HG03575 (cell line): ENCODE data around the gene SMAD3.
"Not testable (repeated sequence)": the region's sequence is repeated elsewhere in the genome, so short reads cannot be mapped to it uniquely, and the experiment has no call there.

Experiments used
- ATAC-seq: cut with Tn5 transposase; IDR thresholded peaks from one replicate; pipeline ENCODE4 v1.9.1; 2021; ENCODE audit not compliant: unreplicated experiment, insufficient number of reproducible peaks, low FRiP score; ENCODE audit errors: extremely low read depth

The SMAD3 gene

DNA sequence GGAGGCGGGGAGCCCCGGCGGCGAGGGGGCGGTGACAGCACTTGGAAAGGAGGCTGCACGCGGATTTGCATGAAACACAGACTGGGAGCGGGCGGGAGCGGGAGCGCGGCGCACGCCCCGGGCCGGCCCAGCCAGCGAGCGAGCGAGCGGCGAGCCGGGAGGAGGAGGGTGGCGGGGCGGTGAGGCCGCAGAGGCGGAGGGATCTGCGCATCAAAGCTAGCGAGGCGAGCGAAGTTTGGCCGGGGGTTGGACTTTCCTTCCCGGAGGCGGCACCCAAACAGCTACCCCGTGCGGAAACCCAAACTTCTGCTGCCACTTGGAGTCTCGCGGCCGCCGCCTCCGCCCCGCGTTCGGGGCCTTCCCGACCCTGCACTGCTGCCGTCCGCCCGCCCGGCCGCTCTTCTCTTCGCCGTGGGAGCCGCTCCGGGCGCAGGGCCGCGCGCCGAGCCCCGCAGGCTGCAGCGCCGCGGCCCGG, at the start of gene SMAD3:
TSS of gene SMAD3 (plus strand) at position 72 of the 475 bp plus-strand sequence. CDS start 553 bp downstream, outside the sequence.
- no peak for ATAC-seq

DNA sequence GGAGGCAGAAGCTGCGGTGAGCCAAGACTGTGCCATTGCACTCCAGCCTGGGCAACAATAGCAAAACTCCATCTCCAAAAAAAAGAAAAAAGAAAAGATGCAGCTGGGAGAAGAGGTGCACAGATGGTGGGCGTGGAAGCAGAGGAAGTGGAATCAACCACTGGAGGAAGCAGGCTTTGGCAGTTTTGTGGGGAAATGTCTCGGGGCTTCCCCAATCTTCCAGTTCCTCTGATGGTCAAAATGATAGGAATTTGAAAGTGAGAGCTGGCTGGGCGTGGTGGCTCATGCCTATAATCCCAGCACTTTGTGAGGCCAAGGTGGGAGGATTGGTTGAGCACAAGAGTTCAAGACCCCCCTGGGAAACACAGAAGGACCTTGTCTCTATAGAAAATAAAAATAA, 48.1 kb upstream of the SMAD3 start:
- no peak for ATAC-seq

- ATAC-seq: no peak
These were observed 47.4 kb upstream of the SMAD3 start for GRCh38 chr15:67018026-67018425.

DNA sequence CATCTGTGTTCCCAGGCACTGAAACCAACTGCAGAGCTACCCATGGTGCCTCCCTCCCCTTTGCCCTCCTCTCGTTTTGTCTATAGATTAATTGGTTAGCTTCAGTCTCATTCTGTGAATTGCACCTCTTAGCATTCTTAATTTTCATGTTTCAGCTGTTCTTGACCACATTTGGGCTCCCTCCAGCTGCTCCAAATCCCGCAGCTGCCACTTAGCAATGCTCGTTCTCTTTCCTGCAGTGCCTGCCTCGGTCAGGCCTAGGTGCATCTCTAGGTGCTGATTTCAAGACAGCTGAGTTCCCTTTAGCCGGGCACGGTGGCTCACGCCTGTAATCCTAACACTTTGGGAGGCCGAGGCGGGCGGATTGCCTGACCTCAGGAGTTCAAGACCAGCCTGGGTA, 47.0 kb upstream of the SMAD3 start:
- ATAC-seq: no peak

- no peak for ATAC-seq
These were observed 46.3 kb upstream of the SMAD3 start for GRCh38 chr15:67019069-67019468.

DNA sequence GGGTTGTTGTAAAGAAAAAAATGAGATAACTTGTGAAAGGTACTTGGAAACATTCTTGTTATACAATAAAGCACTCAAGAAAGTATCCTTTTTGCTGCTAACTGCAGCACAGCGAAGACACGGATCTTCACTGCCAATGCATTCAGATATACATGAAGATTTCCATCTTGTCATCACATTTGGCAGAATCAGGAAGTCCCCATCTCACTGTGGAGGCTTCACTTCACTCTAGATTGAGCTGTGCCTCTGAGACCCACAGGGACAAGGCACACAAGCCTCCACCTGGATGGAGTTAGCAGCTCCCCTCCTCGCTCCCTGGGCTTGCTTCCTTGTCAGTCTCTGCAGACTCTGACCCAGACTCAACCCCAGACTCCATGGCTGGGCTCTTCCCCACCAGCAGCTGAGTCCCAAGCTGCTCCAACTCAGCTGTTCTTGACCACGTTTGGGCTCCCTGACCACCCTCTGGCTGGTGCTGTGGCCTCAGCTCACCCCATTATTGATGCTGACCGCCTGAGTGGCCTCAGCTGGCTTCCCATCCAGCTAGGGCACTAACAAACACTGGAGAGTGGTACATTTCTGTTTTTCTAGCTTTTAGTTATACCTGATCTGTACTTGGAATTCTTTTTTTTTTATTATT, 45.4 kb upstream of the SMAD3 start:
- no peak for ATAC-seq

DNA sequence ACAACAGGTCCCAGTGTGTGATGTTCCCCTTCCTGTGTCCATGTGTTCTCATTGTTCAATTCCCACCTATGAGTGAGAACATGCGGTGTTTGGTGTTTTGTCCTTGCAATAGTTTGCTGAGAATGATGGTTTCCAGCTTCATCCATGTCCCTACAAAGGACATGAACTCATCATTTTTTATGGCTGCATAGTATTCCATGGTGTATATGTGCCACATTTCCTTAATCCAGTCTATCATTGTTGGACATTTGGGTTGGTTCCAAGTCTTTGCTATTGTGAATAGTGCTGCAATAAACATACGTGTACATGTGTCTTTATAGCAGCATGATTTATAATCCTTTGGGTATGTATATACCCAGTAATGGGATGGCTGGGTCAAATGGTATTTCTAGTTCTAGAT, 44.7 kb upstream of the SMAD3 start:
- not testable (repeated sequence) for ATAC-seq

GRCh38 chr15:67021455-67021854, 43.9 kb upstream of the SMAD3 start:
- ATAC-seq: no peak

- no peak for ATAC-seq
These were observed 42.8 kb upstream of the SMAD3 start for GRCh38 chr15:67022587-67023105.

DNA sequence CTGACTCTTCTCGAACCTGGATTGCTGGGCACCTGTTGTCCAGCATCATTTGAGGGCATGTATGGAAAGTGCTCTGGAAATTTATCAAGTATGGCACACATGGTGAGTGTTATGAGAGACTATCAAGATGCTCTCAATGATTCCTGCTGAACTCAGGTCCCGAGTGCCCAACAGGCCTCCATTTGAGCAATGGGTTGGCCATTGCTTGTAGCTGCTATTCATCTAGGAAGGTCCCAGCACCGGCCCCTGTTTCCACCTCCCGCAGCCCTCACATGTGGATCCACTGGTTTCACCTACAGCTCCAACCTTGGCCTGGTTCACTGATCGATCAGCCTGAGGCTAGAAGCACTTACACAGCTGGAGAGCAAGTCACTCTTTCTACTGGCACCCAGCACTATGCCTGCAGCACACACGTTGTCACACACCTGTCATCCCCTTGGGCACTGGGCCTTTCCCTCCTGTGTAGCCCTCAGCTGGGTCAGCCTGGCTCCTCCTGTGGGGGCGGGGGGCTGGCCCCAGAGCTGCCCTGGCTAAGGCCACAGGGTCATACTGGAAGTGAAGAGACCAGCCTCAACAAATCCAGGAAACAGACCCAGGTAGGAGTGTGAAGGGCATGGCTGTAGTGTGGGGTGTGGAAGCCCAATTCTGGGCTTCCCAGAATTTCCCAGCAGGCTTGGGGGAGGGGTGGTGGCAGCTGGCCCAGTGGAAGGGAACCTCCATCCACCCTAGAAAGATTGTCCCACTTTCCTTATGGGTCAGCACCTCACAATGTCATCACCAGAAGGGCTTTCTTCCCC, 41.7 kb upstream of the SMAD3 start:
- ATAC-seq: no peak

DNA sequence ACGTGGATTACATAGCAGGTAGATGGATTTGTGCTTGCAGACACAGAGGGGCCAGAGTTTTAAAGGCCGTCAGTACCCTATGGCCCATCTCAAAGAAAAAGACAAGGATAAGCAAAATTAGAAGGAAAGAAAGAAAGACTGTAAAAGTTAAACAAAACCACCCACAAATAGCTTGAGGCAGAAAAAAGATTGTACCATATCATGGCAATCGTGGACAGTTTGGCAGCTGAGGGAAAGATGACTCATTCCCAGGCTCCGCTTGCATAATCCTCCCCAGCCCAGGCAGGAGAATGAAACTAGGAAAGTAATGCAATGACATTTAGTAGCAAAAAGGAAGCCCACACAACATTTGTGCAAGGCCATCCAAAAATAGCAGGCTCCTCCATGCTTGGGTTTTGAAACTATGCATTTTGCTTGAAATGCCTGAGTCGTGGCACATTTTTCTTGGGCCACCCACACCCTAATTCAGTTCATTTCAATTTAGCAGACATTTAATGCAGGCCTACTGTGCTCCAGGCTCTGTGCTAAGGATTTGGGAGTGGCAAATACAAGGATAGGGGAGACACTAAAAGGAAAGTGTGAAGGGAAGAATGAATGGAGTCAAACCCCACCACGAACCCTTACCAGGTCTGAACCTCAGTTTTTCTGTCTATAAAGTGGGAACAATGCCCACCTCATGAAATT, 40.9 kb upstream of the SMAD3 start:
- no peak for ATAC-seq

DNA sequence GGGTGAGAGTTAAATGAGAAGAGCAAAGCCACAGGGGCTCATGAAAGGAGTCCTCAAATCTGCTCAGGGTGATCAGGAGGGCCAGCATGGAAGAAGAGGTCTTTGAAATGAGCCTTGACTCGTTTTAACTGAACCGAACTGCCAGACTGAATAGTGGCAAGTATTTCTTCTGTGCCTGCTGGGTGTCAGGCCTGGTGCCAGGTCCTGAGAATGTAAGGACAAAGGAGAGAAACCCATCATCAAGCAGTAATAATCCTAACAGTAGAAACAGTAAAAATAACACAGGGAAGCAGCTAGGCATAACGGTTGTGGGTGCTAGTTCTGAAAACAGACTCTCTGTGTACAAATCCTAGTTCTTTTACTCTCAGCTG, 40.4 kb upstream of the SMAD3 start:
- ATAC-seq: no peak

- no peak for ATAC-seq
These were observed 39.4 kb upstream of the SMAD3 start for GRCh38 chr15:67025719-67026609.

DNA sequence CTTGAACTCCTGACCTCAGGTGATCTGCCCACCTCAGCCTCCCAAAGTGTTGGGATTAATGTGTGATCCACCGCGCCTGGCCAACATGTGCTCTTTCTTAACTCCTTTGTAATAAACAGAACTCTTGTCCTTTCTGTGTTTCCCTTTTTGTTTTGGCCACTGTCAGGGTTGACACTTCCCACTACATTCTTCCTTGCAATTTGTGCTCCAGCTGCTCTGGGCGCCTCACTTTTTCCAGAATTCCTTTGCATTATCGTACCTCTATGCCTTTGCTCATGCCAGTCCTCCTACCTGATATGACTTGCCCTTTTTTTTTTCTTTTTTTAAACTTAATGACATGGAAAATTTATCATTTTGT, 38.8 kb upstream of the SMAD3 start:
- no peak for ATAC-seq

- ATAC-seq: not testable (repeated sequence)
These were observed 37.0 kb upstream of the SMAD3 start for GRCh38 chr15:67028440-67028839.

DNA sequence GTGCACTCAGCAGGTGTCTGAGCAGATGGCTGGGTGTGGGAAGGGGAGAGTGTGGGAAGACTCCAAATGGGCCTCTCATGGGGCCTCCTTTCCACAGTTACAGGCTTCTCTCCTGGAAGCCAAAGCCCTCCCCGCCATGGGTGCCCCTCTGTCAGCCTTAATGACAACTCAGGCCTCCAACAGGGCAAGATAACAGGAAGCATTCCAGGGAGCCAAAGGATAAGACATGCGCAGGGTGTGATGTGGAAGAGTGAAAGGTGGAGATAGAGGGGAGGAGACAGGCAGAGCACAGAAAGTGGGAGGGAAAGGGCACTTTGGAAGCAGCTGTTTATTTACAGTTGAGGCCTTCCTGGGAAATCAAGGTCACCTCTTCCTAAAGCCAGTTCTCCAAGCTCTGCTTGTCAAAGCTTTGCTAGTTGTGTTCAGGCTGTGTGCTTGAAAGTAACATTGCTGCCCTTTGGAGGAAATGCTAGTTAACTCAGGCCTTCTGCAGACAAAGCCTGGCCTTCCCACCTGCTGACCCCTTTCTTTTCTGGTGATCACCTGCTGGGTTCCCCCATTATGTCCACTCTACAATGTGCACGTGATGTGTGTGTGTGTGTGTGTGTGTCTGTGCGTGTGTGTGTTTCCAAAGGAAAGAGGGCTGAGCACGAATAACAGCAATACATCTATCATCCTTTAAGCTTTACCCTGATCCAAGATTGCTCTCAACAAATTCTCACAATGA, 35.2 kb upstream of the SMAD3 start:
- no peak for ATAC-seq

DNA sequence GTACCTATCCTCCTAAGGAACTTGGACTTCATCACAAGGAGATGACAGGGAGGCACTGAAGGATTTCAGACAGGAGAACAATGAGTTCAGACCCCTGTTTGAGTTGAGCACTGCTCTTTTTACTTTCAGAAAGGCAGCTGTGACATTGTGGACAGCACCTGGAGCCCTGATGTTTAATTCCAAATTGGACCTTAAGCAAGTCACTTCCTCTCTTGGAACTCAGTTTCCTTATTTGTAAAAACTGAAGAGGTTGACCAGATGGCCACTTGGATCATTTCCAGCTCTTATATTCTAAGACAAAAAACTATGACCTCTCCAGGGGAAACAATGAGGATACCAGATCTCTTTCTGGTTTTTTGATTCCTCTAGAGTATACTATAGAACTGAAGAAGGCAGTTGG, 34.1 kb upstream of the SMAD3 start:
- no peak for ATAC-seq

DNA sequence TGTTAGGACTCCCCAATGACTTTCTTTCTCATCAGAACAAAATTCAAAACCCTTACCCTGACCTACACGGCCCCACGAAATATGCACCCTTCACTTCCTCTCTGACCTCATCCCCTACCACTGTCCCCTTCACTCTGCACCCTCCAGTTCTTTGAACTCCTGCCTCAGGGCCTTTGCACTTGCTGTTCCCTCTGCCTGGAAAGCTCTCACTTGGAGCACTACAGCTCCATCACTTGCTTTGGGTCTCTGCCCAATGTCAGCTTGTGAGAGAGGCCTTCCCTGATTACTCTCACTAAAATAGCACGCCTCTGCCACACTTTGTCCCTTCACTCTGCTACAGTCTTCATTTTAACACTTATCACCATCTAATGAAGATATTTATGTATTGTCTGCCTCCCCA, 32.8 kb upstream of the SMAD3 start:
- no peak for ATAC-seq
